ENCODE measurements around the gene RSF1.

GRCh38 chr11:77789731-77790476 lies 30.6 kb downstream of the RSF1 start:
- TF ChIP-seq POLR2AphosphoS5 (IDR thresholded peaks at IDR 0.05; ENCODE audit: low read depth, low read length) = no peak
- TF ChIP-seq, protein P1, sequence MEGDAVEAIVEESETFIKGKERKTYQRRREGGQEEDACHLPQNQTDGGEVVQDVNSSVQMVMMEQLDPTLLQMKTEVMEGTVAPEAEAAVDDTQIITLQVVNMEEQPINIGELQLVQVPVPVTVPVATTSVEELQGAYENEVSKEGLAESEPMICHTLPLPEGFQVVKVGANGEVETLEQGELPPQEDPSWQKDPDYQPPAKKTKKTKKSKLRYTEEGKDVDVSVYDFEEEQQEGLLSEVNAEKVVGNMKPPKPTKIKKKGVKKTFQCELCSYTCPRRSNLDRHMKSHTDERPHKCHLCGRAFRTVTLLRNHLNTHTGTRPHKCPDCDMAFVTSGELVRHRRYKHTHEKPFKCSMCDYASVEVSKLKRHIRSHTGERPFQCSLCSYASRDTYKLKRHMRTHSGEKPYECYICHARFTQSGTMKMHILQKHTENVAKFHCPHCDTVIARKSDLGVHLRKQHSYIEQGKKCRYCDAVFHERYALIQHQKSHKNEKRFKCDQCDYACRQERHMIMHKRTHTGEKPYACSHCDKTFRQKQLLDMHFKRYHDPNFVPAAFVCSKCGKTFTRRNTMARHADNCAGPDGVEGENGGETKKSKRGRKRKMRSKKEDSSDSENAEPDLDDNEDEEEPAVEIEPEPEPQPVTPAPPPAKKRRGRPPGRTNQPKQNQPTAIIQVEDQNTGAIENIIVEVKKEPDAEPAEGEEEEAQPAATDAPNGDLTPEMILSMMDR (IDR thresholded peaks at IDR 0.05) = no peak

Data from Panc1 (cell line).